Right lobe of liver (tissue), 6 donors: Measurements from ENCODE around the gene HID1. TPM values are rescaled to one million over a fixed set of nuclear protein-coding genes. Genes with fewer than 3 reads are reported as not detected.
"Not testable (repeated sequence)": the region's sequence is repeated elsewhere in the genome, so short reads cannot be mapped to it uniquely, and the experiment has no call there.

ENCODE experiments used
- ATAC-seq, 4 donors: fragments of 200-7000 bp; cut with Tn5 transposase; one replicate each; pipeline ENCODE4 v1.9.1; 2020; ENCODE audit warnings: mild to moderate bottlenecking in 4 of 4, moderate library complexity in 4 of 4
- DNase-seq, 3 donors: peaks; one replicate each; pipeline ENCODE4 v3.0.0-alpha.2; 2020
- H3K27ac ChIP-seq, 3 donors: fragments of 200-600 bp; one replicate each; pipeline ENCODE4 v1.8.0; 2022
- H3K27me3 ChIP-seq, 2 donors: fragments of 200-600 bp; one replicate each; pipeline ENCODE4 v1.8.0; 2022
- H3K36me3 ChIP-seq, 4 donors: fragments of 200-600 bp; sonication (generic) in 1 of 4; one replicate each; pipeline versions ENCODE4 v1.5.1 to v1.8.0; 2017 to 2022; ENCODE audit warnings: control low read depth in 1 of 4
- H3K4me1 ChIP-seq, 4 donors: fragments of 200-600 bp; sonication (generic) in 1 of 4; one replicate each; pipeline versions ENCODE4 v1.5.1 to v1.8.0; 2017 to 2022; ENCODE audit warnings: control low read depth in 1 of 4
- H3K4me3 ChIP-seq, 3 donors: fragments of 200-600 bp; one replicate each; pipeline ENCODE4 v1.8.0; 2022
- H3K9me3 ChIP-seq, 4 donors: fragments of 200-600 bp; sonication (generic) in 1 of 4; one replicate each; pipeline versions ENCODE4 v1.5.1 to v1.8.0; 2017 to 2022; ENCODE audit warnings: control low read depth in 1 of 4
- CTCF ChIP-seq, 4 donors: fragments of 200-600 bp in 3 of 4; fragments of 450-650 bp in 1 of 4; IDR thresholded peaks; one replicate each; pipeline versions ENCODE4 v1.5.1 to v1.8.0; 2016 to 2022; ENCODE audit warnings: antibody characterized with exemption in 4 of 4, mild to moderate bottlenecking in 2 of 4
- POLR2A ChIP-seq: fragments of 450-650 bp; IDR thresholded peaks from one replicate; pipeline ENCODE4 v1.6.1; 2017; ENCODE audit warnings: antibody characterized with exemption, mild to moderate bottlenecking
- WGBS: methylation state at CpG from one replicate; pipeline ENCODE4 v1.1.6; 2018; ENCODE audit warnings: low coverage, low lambda C conversion rate; ENCODE audit not compliant: insufficient coverage; ENCODE audit errors: missing lambda C conversion rate; 5-methylcytosine and 5-hydroxymethylcytosine counted together
- intact Hi-C, 2 donors: fragments of 100-400 bp; cut with DNase I; formaldehyde crosslinking; loops; one replicate each; pipeline versions ENCODE4 v1.11.2 to v1.14.1; 2022
- total RNA-seq, 6 experiments: library from RNA; depleted of rRNA in 2 of 6; stranded (reverse); fragments of >200 nt in 2 of 6; fragmentation: NEBNext Ultra II Directional in 3 of 6; extraction: Animal tissue kit (Norgen Biotek cat#: 25700) in 3 of 6; gene quantifications; one replicate each; pipeline versions ENCODE4 v1.1.0 to v1.2.4, GENCODE V29; 2016 to 2023
- donor health status: DM: no; HTN: yes; CAD: no.
- donor health status: DM: no; HTN: no; CAD: no.
- donor health status: DM: no; HTN: no; CAD: no.
- donor health status: DM: no; HTN: yes; CAD: no.
- donor health status: DM: no; HTN: yes; CAD: no.

The HID1 gene
- total RNA-seq, 6 experiments from 2014 or later: 3.5 to 6.6 (median 4.5) TPM

- Histone ChIP-seq H3K27me3 (no peaks in the 10 kb centered on the region), H3K36me3 (no peaks in the 10 kb centered on the region), H3K27ac (no peak overlapping the region), H3K4me3 (no peak overlapping the region), H3K4me1 (no peaks in the 10 kb centered on the region), H3K9me3 (no peaks in the 10 kb centered on the region)
- TF ChIP-seq POLR2A (no peak), CTCF (IDR thresholded peaks at IDR 0.05) (no peak)
- intact Hi-C loops: no loop called here
- WGBS: 73% methylated on average over 10 of the region's 13 CpGs
- DNase-seq (no peak), ATAC-seq (no peak)
These were observed 56.3 kb downstream of the HID1 start for GRCh38 chr17:74916136-74916850.

- H3K27me3 ChIP-seq, intact Hi-C loops, H3K9me3 ChIP-seq, H3K36me3 ChIP-seq, H3K4me3 ChIP-seq, DNase-seq, ATAC-seq, H3K27ac ChIP-seq, H3K4me1 ChIP-seq: not testable (repeated sequence)
- 63% methylated on average over 6 of the region's 8 CpGs for whole genome bisulfite sequencing
These were observed 61.1 kb downstream of the HID1 start for GRCh38 chr17:74911423-74911822.

- H3K36me3 ChIP-seq, H3K4me1 ChIP-seq, ATAC-seq, H3K9me3 ChIP-seq, H3K4me3 ChIP-seq, intact Hi-C loops, DNase-seq, H3K27me3 ChIP-seq, H3K27ac ChIP-seq: not testable (repeated sequence)
- WGBS: 67% methylated on average over 3 of the region's 4 CpGs
These were observed 63.5 kb downstream of the HID1 start for GRCh38 chr17:74909097-74909496.

- Histone ChIP-seq H3K27me3 (no peaks in the 10 kb centered on the region), H3K4me3 (no peak overlapping the region), H3K9me3 (no peaks in the 10 kb centered on the region), H3K36me3 (no peaks in the 10 kb centered on the region), H3K27ac (no peak overlapping the region), H3K4me1 (no peaks in the 10 kb centered on the region)
- no CpG with 5 or more reads among the region's 34 CpGs for WGBS
- intact Hi-C loops: no loop called here
- no peak for ATAC-seq
- DNase-seq: no peak
- TF ChIP-seq CTCF (IDR thresholded peaks at IDR 0.05) (no peak), POLR2A (no peak)
These were observed 65.5 kb downstream of the HID1 start for GRCh38 chr17:74907012-74907411.

- WGBS: 67% methylated on average over 5 of the region's 6 CpGs
These were observed 66.3 kb downstream of the HID1 start for GRCh38 chr17:74906214-74906793.

GRCh38 chr17:74904687-74905409 lies 67.7 kb downstream of the HID1 start:
- H3K27ac ChIP-seq: no peak overlapping the region
- 56% methylated on average over 6 of the region's 7 CpGs for WGBS
- H3K36me3 ChIP-seq: no peaks in the 10 kb centered on the region
- H3K4me3 ChIP-seq: no peak overlapping the region
- TF ChIP-seq POLR2A (no peak), CTCF (IDR thresholded peaks at IDR 0.05) (no peak)
- peak in 1 of 4 donors; percentile 36 for ATAC-seq
- no peaks in the 10 kb centered on the region for H3K9me3 ChIP-seq
- no peaks in the 10 kb centered on the region for H3K27me3 ChIP-seq
- intact Hi-C loops: no loop called here
- DNase-seq: no peak
- no peaks in the 10 kb centered on the region for H3K4me1 ChIP-seq

More at GRCh38 chr17:74906214-74906793, 66.3 kb downstream of the HID1 start:
- intact Hi-C loops, H3K27ac ChIP-seq, ATAC-seq, H3K9me3 ChIP-seq, DNase-seq, H3K4me1 ChIP-seq, H3K36me3 ChIP-seq, H3K27me3 ChIP-seq, H3K4me3 ChIP-seq: not testable (repeated sequence)
